GM21723 (cell line): ENCODE data around the gene PPP1CB.
"Not testable (repeated sequence)": the region's sequence is repeated elsewhere in the genome, so short reads cannot be mapped to it uniquely, and the experiment has no call there.

Experiments used
- ATAC-seq: cut with Tn5 transposase; IDR thresholded peaks from one replicate; pipeline ENCODE4 v1.9.1; 2021; ENCODE audit warnings: mild to moderate bottlenecking, moderate library complexity; ENCODE audit not compliant: unreplicated experiment

PPP1CB gene

DNA sequence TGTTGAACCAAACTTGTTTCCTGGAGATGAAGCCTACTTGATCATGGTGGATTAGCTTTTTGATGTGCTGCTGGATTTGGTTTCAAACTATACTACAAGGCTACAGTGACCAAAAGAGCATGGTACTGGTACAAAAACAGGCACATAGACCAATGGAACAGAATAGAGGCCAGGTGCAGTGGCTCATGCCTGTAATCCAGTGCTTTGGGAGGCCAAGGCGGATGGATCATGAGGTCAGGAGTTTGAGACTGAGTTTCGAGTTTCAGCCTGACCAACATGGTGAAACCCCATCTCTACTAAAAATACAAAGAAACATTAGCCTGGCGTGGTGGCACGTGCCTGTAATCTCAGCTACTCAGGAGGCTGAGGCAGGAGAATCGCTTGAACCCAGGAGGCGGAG is 9.0 kb upstream of the PPP1CB start:
- ATAC-seq, result not testable (repeated sequence)

- no peak for ATAC-seq
These were observed 6.4 kb upstream of the PPP1CB start for GRCh38 chr2:28745225-28745624.

DNA sequence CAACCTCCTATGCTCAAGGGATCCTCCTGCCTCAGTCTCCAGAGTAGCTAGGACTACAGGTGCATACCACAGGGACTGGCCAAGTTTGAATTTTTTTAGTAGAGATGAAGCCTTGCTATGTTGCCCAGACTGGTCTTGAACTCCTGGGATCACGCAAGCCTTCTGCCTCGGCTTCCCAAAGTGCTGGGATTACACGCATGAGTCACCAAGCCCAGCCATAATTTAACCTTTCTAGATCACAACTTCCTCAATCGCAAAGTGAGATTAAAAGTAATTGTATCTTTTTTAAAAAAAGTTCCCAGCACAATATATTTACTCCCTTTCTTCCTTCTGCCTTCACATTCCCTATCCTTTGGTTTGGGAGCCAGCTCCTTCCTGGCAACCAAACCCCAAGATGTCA is 5.8 kb upstream of the PPP1CB start:
- no peak for ATAC-seq

- no peak for ATAC-seq
These were observed 5.1 kb upstream of the PPP1CB start for GRCh38 chr2:28746429-28747111.

DNA sequence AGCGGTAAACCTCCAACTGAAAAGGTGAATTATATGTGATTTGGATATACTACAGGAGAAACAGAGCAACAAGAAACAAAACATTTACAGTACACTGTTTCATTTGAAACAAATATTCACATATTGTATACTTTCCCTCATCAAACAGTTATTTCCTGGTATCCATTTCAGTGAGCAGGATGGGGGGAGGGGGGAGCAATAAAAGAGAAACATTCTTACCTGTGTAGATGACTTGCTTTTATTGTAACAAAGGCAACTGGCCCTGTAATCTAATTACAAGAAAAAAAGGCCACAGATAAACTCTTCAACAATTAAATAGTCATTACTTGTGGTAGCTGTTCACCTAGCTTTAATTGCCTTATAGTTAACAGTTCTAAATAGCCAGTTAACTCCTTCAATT is 3.9 kb upstream of the PPP1CB start:
- ATAC-seq, result no peak

DNA sequence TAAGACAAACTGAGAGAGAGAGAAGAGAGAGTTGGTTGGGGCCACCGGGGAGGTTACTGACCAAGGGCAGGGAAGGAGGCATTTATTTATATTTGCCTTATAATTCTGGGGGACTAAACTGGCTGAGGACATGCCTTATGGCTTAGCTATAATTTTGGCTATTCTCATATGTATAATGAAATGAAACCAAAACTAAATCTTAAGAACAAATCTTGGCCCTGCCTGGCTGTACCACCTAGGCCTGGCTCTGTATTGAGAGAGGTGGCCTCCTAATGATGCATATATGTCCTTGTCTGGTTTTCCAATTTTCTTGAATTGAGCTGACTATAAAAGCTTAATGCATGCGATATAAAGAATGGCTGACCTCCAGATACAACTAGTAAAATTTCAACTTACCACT is 3.5 kb upstream of the PPP1CB start:
- ATAC-seq, result no peak

DNA sequence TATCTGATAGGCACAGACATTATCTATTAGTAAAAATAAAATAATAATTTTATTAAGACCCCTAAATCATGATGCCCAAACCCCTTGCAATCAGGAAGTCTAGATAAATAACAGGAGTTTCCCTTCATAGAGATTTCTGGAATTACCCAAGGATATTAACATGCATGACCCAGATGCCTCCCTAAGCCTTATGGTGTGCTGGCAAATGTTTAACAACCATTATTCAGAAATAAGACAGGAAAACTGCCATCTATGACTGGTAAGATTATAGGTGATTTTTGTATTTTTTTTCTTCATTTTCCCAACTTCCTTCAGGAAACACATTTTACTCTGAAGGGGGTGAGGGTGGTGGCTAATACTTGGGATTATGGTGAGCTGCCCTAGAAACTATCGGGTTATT is 2.7 kb upstream of the PPP1CB start:
- ATAC-seq, result no peak

DNA sequence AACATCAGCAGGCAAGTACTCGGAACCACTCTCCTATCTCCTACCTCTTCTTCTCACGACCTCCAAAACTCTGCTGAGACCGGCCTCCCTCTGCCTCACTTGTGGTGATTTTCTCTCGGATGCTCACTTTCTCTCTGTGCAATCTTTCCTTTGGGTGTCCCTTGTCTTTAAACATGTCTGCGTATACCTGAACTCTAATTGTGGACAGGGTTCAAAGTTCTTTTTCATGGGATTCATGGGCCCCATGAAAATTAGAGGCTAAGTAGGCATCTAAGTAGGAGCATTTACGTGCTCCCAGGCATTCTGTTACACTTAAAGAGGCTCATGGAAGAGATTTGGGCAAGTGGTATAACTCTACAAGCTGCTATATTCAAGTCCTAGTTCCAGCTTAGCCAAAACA is 2.1 kb upstream of the PPP1CB start:
- no peak for ATAC-seq

GRCh38 chr2:28750316-28751251 is 1.0 kb upstream of the PPP1CB start:
- peak; percentile 2 for ATAC-seq

GRCh38 chr2:28751956-28752630 is 463 bp downstream of the PPP1CB start:
- ATAC-seq, result peak; percentile 36

GRCh38 chr2:28752631-28753376 is 1.2 kb downstream of the PPP1CB start:
- no peak for ATAC-seq

DNA sequence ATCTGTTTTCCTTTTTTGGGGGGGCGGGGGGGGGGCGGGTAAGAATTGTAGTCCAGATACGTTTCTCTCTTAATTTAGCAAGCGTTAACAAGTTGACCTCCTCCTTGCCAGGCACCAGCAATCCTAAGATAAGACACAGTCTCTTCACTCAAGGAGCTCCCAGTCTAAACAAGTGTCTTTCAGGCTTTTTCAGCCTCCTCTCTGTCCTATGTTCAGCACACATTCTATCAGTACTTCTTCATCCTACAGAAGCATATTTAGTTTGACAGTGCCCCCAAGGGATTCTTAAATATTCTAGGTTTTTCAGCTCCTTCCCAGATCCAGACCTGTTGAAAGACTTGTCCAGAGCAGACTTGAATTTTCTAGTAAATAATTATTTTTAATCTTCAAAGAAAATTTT is 2.7 kb downstream of the PPP1CB start:
- ATAC-seq, result no peak

GRCh38 chr2:28755421-28755820 is 3.8 kb downstream of the PPP1CB start:
- no peak for ATAC-seq

GRCh38 chr2:28758459-28758858 is 6.8 kb downstream of the PPP1CB start:
- ATAC-seq, result no peak

GRCh38 chr2:28761420-28761819 is 9.8 kb downstream of the PPP1CB start:
- ATAC-seq, result no peak

- ATAC-seq, result no peak
These were observed 13.5 kb downstream of the PPP1CB start for GRCh38 chr2:28764909-28765711.

DNA sequence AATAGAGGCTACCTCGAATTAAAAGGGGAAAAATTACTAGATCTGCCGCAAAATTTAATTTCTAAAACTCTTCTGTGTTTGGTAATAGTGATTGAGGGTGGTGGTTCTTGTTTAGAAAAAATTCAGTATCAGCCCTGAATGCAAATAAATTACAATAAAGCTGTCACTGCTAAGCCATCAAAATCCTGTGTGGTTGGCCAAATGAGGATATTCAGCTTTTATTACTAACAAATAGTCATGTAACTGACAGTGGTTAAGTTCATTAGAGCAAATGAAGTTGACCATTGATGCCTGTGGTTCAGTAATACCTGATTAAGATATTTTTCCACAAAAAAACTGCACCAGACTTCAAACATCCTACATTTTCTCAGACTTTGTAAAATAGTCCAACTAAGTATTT is 14.4 kb downstream of the PPP1CB start:
- ATAC-seq, result no peak

DNA sequence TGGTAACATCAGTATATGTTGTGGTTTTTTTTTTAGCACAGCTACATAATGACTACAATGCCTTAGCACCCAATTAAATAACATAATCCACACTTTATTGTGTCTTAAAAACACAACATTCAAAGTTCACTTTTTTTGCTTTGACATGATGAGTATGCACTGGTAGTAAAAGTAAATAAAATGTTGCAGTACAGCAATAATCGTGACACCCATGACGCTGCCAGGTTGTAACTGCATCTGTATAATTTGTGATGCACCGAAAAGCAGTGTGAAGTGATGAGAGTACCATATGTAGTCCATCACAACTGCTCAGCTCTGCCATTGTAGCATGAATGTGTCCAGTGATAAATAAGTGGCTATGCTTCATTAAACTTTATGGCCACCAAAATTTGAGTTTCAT is 15.7 kb downstream of the PPP1CB start:
- ATAC-seq, result no peak

DNA sequence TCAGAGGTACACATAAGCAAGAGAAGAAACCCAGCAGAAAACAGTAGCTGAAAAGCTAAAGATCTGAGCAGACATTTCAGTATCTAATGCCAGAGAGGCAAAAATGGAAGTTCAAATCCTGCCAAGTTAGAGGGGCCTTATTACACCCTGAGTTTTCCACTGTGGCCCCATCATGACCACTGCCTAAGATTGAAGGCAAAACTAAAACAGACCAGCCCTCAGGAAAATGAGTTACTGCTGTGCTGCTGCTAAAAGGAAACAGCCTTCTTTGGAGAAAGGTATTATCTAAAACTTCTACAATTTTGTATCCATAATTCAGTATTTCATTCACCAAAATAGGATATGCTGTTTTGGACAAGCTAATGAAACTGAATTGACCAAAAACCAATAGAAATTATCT is 16.8 kb downstream of the PPP1CB start:
- no peak for ATAC-seq

DNA sequence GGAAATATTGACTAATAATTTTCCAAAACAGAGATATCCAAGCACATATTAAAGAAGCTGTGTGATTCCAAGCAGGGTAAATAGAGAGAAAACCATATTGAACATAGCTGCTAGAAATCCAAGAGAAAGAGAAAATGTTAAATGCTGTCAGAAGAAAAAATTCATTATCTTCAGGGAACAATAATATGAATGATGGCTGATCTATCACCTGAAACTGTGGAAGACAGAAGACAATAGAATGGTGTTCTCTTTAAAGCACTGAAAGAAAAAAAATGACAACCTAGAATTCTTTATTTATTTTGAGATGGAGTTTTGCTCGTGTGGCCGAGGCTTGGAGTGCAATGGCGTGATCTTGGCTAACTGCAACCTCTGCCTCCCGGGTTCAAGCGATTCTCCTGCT is 17.3 kb downstream of the PPP1CB start:
- no peak for ATAC-seq
